RWPE2 (cell line): ENCODE data around the gene NRXN2.

Experiments
- ATAC-seq: fragments of 200-7000 bp; cut with Tn5 transposase; 3 replicates; pipeline ENCODE4 v1.9.1; 2021; ENCODE audit warnings: low read depth
- DNase-seq: peaks from one replicate; pipeline ENCODE4 v3.0.0-alpha.2; 2020; ENCODE audit warnings: low spot score
- H3K27ac ChIP-seq: fragments of 450-650 bp; 2 replicates; pipeline ENCODE4 v1.5.1; 2017; ENCODE audit warnings: mild to moderate bottlenecking; ENCODE audit not compliant: poor library complexity, severe bottlenecking
- H3K27me3 ChIP-seq: fragments of 250-450 bp; sonication (Bioruptor Pico); 2 replicates; pipeline ENCODE4 v1.5.1; 2021; ENCODE audit warnings: mild to moderate bottlenecking, moderate library complexity; ENCODE audit not compliant: insufficient read depth, poor library complexity, severe bottlenecking
- H3K36me3 ChIP-seq: fragments of 250-450 bp; sonication (Bioruptor Pico); 2 replicates; pipeline ENCODE4 v1.5.1; 2020; ENCODE audit warnings: low read depth, mild to moderate bottlenecking, moderate library complexity
- H3K4me1 ChIP-seq: fragments of 250-450 bp; sonication (Bioruptor Pico); 2 replicates; pipeline ENCODE4 v1.5.1; 2021; ENCODE audit warnings: mild to moderate bottlenecking, moderate library complexity; ENCODE audit not compliant: insufficient read depth, poor library complexity, severe bottlenecking
- H3K4me3 ChIP-seq: fragments of 250-450 bp; sonication (Bioruptor Pico); 2 replicates; pipeline ENCODE4 v1.5.1; 2021; ENCODE audit warnings: mild to moderate bottlenecking, moderate library complexity; ENCODE audit not compliant: severe bottlenecking
- H3K9me3 ChIP-seq: fragments of 250-450 bp; sonication (Bioruptor Pico); 2 replicates; pipeline ENCODE4 v1.5.1; 2021; ENCODE audit warnings: mild to moderate bottlenecking, moderate library complexity; ENCODE audit not compliant: severe bottlenecking
- CTCF ChIP-seq: fragments of 450-650 bp; IDR thresholded peaks from one replicate; pipeline ENCODE4 v1.5.1; 2017; ENCODE audit warnings: mild to moderate bottlenecking, moderate library complexity; ENCODE audit not compliant: poor library complexity, severe bottlenecking

NRXN2 gene

GRCh38 chr11:64571410-64572091 lies 151.4 kb downstream of the NRXN2 start:
- H3K36me3 ChIP-seq: no peaks in the 10 kb centered on the region

GRCh38 chr11:64571050-64571409 lies 152.0 kb downstream of the NRXN2 start:
- H3K27me3 ChIP-seq: no peaks in the 10 kb centered on the region
- H3K9me3 ChIP-seq: no peaks in the 10 kb centered on the region
- ATAC-seq (no peak), DNase-seq (peak; percentile 34)
- H3K4me1 ChIP-seq: peaks cover 12% of the 10 kb centered on the region
- no peak for TF ChIP-seq CTCF
- H3K27ac ChIP-seq: no peak overlapping the region
- H3K36me3 ChIP-seq: no peaks in the 10 kb centered on the region
- H3K4me3 ChIP-seq: no peak overlapping the region

More at GRCh38 chr11:64571410-64572091, 151.4 kb downstream of the NRXN2 start:
- DNase-seq: peak; percentile 91
- H3K4me3 ChIP-seq: no peak overlapping the region
- TF ChIP-seq CTCF: no peak
- peak; percentile 98 for ATAC-seq
- H3K27ac ChIP-seq: no peak overlapping the region
- no peaks in the 10 kb centered on the region for H3K27me3 ChIP-seq
- H3K9me3 ChIP-seq: no peaks in the 10 kb centered on the region
- H3K4me1 ChIP-seq: peaks cover 10% of the 10 kb centered on the region

GRCh38 chr11:64570341-64570740 lies 152.7 kb downstream of the NRXN2 start:
- no peak for TF ChIP-seq CTCF
- Histone ChIP-seq H3K27ac (no peak overlapping the region), H3K9me3 (no peaks in the 10 kb centered on the region), H3K27me3 (no peaks in the 10 kb centered on the region), H3K4me1 (peaks cover 13% of the 10 kb centered on the region), H3K4me3 (no peak overlapping the region), H3K36me3 (no peaks in the 10 kb centered on the region)
- DNase-seq (peak; percentile 6), ATAC-seq (no peak)

GRCh38 chr11:64569300-64569970 lies 153.6 kb downstream of the NRXN2 start:
- peak; percentile 22 for DNase-seq
- no peak for ATAC-seq
- TF ChIP-seq CTCF: no peak
- H3K27ac ChIP-seq: no peak overlapping the region
- H3K36me3 ChIP-seq: no peaks in the 10 kb centered on the region
- H3K9me3 ChIP-seq: no peaks in the 10 kb centered on the region
- H3K4me1 ChIP-seq: peaks cover 13% of the 10 kb centered on the region
- no peaks in the 10 kb centered on the region for H3K27me3 ChIP-seq
- H3K4me3 ChIP-seq: no peak overlapping the region
